Breast epithelium (tissue), 3 donors: ENCODE data around the gene COL6A1.

Source experiments
- POLR2AphosphoS5 ChIP-seq, 3 donors: sonication (generic); formaldehyde crosslinking; IDR thresholded peaks; one replicate each; pipeline ENCODE4 v1.6.1; 2017; ENCODE audit warnings: antibody characterized with exemption in 3 of 3
- TF ChIP-seq, protein P1 (sequence below), 3 donors: fragments of 450-650 bp; IDR thresholded peaks; one replicate each; pipeline ENCODE4 v1.5.1; 2016 to 2017; ENCODE audit warnings: antibody characterized with exemption in 3 of 3, mild to moderate bottlenecking in 3 of 3, moderate library complexity in 3 of 3

GRCh38 chr21:45980697-45981096 lies 873 bp upstream of the COL6A1 start:
- TF ChIP-seq, protein P1, sequence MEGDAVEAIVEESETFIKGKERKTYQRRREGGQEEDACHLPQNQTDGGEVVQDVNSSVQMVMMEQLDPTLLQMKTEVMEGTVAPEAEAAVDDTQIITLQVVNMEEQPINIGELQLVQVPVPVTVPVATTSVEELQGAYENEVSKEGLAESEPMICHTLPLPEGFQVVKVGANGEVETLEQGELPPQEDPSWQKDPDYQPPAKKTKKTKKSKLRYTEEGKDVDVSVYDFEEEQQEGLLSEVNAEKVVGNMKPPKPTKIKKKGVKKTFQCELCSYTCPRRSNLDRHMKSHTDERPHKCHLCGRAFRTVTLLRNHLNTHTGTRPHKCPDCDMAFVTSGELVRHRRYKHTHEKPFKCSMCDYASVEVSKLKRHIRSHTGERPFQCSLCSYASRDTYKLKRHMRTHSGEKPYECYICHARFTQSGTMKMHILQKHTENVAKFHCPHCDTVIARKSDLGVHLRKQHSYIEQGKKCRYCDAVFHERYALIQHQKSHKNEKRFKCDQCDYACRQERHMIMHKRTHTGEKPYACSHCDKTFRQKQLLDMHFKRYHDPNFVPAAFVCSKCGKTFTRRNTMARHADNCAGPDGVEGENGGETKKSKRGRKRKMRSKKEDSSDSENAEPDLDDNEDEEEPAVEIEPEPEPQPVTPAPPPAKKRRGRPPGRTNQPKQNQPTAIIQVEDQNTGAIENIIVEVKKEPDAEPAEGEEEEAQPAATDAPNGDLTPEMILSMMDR (IDR thresholded peaks at IDR 0.05) = no peak
- TF ChIP-seq POLR2AphosphoS5 (IDR thresholded peaks at IDR 0.05) = no peak
